RCC 7860 (cell line): ENCODE measurements around the gene CST5.
A peak's percentile ranks its signal among the peaks of the same experiment; 100 is the strongest.
"Not testable (repeated sequence)": the region's sequence is repeated elsewhere in the genome, so short reads cannot be mapped to it uniquely, and the experiment has no call there.

Experiments
- DNase-seq: peaks from one replicate; pipeline ENCODE4 v3.0.0-alpha.2; 2015; ENCODE audit warnings: low spot score
- FAIRE-seq: peaks from 2 replicates; lab custom pipeline; 2012; peaks lifted over from hg19 to GRCh38; lab: Jason Lieb, UNC

CST5 gene

GRCh38 chr20:23890867-23891266 is 11.3 kb upstream of the CST5 start:
- FAIRE-seq: not testable (repeated sequence)

DNA sequence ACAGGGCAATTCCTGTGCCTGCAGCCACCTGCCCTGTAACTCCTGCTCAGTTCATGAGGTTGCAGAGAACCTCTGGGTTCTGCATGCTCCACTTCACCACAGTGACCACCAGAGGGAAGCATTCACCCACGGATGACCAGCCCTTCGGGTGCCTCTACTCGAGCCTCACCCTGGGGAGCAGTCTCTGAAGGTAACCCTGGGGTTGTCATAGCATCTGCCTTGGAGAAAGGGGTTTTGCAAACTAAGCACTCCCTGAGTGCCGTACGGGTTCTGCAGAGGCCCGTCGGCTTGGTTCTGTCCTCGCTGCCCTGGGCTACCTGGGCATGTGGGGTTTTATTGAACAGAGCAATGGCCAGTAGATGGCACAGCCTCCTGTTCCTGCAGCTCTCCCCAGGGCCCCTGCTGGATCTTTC is 10.2 kb upstream of the CST5 start:
- FAIRE-seq (no peak), DNase-seq (no peak)

More at GRCh38 chr20:23890867-23891266, 11.3 kb upstream of the CST5 start:
- not testable (repeated sequence) for DNase-seq

GRCh38 chr20:23887856-23888255 is 8.3 kb upstream of the CST5 start:
- FAIRE-seq (no peak), DNase-seq (no peak)

DNA sequence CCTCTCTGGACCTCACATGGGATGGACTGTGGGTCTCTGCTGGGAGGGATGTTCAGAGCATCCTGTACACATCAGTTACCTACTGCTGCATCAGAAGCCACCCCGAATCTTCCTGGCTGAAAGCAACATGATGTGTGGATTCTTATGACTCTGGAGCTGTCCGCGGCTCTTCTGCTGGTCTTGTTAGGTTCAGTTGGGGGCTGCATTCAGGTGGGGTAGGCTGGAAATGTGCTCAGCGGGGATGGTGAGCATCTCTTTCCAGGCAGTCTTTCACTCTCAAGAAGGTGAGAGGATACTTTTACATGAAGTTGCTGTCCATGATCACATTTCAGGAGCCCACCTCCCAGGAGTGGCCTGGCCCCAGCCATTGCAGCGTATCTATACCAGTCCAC is 5.2 kb upstream of the CST5 start:
- DNase-seq: no peak
- no peak for FAIRE-seq

DNA sequence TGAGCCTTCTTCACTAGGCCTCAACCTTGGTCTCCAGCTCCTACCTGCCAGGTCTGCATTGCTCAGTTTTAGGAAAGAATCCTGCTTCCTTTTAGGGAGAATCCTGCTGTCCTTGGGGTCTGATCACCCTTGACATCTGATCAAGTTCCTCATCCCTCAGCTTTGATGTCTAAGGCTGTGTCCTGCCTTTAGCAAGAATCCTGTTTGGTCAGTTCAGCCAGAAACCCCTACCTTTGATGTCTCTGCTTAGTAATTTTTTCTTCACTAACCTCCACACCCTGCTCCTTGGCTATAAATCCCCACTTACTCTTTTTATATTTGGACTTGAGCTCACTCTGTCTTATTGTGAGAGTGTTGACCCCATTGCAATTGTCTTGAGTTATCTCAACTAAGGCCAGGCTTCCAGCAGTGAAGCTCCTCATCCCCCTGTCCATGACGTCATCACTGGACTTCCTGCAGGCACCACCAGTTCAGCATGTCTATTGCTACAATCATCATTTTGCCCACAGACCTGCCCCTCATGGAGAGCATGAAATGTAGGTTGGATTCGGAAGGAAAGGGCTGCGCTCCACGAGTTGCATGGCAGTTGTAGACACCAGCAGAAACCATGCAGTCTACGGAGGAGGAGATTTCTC is 4.7 kb upstream of the CST5 start:
- no peak for FAIRE-seq

DNA sequence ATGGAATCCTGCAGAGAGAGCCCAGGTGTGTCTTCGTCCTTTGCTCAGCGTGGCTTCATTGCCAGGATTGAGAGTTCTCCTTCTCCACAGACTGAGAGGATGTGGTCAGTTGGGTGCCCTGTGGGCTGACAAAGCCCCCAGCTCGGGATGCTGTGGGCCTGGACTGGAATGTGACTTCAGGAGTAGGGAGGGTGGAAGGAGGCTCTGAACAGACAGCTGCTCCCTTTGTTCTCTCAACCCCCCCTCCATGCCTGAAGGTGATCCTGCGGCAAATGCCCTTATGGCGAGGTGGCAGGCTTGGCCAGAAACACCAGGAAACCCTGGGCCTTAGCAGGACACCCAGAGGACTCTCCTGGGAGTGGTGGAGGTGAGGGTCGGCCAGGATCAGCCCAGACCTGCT is 1.8 kb upstream of the CST5 start:
- peak; percentile 21 for DNase-seq

More for the DNA sequence above, 4.7 kb upstream of the CST5 start:
- DNase-seq: no peak

GRCh38 chr20:23880417-23880816 is 869 bp upstream of the CST5 start:
- FAIRE-seq: no peak

More for the DNA sequence above, 1.8 kb upstream of the CST5 start:
- no peak for FAIRE-seq

GRCh38 chr20:23879811-23880374 is 345 bp upstream of the CST5 start:
- peak; percentile 80 for DNase-seq
- peak; percentile 61 for FAIRE-seq

More at GRCh38 chr20:23880417-23880816, 869 bp upstream of the CST5 start:
- no peak for DNase-seq

DNA sequence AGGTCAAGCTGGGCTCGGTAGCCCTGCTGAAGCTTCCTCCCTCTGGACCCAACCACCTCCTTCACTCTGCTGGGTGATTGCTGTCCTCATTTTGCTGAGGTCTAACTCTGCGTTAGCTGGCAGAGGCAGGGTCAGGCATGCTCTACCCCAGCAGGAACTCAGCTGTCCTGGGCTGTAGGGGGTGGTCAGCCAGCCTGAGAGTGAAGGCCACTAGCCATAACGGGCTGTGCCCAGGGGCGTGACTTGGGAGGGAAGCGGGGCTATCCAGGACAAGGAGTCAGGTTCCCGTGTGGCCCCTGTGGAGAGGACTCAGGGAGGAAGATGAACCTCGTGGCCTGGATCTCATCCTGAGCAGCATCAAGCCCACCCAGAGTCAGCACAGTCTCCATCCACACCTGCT is 761 bp downstream of the CST5 start:
- FAIRE-seq: no peak
- DNase-seq: no peak

GRCh38 chr20:23878016-23878542 is 1.5 kb downstream of the CST5 start:
- not testable (repeated sequence) for DNase-seq, FAIRE-seq

DNA sequence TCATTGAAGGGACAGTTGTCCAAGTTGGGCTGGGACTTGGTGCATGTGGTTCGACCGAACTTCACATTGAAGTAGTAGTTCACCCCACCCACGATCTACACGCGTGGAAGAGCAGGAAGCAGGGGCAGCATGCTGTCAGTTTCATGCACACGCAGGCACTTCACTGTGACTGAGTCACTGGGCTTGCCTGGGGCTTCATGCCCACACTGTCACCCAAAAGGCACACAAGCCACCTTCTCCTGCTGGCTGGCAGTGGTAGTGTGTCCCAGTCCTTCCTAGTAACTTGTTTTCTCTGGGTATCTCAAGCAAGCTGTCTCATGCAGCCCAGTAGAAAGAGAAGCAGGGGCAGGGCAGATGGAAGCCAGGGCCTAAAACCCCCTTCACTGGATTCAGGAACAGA is 2.0 kb downstream of the CST5 start:
- FAIRE-seq: no peak
- no peak for DNase-seq

- FAIRE-seq (no peak), DNase-seq (no peak)
These were observed 3.8 kb downstream of the CST5 start for GRCh38 chr20:23875606-23876237.

- DNase-seq: no peak
- FAIRE-seq: no peak
These were observed 4.8 kb downstream of the CST5 start for GRCh38 chr20:23874747-23875146.

DNA sequence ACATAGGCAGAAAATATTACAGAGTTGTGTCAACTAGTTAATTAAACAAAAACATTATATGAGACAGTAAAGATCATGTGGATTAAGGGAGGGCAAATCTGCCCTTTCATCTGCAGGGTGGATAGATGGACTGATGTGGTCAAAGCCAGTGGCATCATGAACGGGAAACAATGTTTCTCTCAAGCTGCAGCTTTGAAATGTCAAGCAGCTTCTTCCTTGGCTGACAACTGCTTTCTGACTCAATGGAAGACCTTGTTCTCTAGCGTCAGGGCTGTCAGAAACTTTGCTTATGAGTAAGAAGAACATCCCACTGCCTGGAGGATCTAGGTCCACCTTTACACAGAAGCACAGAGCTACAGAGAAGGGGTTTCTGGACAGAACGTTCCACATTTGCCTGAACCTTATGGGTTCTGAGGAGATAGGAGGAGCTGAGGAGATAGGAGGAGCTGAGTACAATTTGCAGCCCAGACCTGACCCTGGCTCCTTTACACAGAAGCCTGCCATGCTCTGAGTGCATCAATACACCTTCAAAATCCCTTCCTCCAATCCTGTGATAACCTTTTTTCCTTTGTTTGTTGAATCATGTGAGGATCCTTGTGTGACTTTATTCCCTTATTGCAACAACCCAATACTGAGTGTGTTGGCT is 6.1 kb downstream of the CST5 start:
- DNase-seq (no peak), FAIRE-seq (no peak)

DNA sequence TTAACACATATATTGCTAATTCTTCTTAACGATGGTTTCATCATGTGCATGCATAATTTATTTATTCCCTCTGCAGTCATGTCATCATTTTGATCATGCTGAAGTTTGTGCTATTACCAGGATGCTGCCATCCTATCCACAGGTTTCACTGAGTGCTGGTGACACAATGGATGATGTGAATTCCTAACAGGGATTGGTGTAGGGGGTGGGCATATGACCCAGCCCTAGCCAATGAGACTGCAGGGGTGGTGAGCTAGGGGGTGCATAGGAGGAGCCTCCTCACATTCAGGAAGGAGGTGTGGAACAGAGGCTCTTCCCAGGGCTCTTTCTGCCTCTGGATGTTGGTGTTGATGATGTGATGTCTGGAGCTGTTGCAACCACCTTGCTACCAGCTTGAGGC is 7.5 kb downstream of the CST5 start:
- no peak for DNase-seq
- no peak for FAIRE-seq

DNA sequence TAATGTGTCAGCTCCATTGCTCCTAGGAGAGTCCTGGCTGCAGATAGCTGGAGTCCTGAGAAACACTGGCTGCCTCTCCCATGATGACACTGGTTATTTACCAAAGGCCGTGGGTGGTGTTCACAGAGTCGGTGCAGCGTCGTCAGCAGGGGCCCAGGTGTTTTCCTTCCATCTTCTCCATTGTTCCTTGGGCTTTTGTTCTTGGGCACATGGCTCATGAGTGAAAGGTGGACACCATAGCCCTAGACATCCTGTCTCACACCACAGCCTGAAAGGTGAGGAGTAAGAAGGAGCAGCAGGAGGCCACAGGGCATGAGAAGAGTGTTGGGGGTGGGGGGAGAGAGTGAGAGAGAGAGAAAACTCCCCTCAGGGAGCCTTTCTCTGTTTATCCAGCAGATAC is 9.1 kb downstream of the CST5 start:
- FAIRE-seq (no peak), DNase-seq (no peak)

DNA sequence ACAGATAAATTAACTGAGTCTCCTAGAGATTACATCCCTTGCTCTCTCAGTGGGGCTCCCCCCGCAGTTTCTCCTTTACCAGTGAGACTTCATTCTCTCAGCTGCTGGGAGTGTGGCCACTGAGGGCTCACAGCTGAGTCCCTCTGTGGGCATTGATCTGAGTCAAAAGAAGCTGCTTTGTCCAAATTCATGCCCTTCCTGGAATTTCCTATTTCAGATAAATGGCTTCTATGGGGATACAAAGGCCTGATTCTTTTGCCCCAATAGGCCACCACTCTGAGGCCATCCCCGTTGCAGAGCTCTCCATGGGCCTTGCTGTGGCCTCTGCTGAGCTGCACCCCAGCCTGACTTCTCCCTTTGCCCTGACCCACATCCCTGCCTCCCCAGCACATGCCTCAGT is 10.0 kb downstream of the CST5 start:
- DNase-seq (no peak), FAIRE-seq (no peak)

GRCh38 chr20:23868321-23868720 is 11.2 kb downstream of the CST5 start:
- FAIRE-seq: no peak
- no peak for DNase-seq

GRCh38 chr20:23867152-23867776 is 12.3 kb downstream of the CST5 start:
- DNase-seq (no peak), FAIRE-seq (no peak)

- FAIRE-seq, DNase-seq: not testable (repeated sequence)
These were observed 18.8 kb downstream of the CST5 start for GRCh38 chr20:23860771-23861170.

- DNase-seq (peak; percentile 14), FAIRE-seq (no peak)
These were observed 21.5 kb downstream of the CST5 start for GRCh38 chr20:23857962-23858595.
